GM20431 (cell line): ENCODE results near the gene SMAD3.

Experiments
- in situ Hi-C: fragments of 300-500 bp; cut with MseI, MboI; formaldehyde crosslinking; loops from one replicate; pipeline ENCODE4 v1.15.0; 2020; ENCODE audit warnings: low sequenced_read_pairs; ENCODE audit not compliant: unreplicated experiment

The SMAD3 gene

DNA sequence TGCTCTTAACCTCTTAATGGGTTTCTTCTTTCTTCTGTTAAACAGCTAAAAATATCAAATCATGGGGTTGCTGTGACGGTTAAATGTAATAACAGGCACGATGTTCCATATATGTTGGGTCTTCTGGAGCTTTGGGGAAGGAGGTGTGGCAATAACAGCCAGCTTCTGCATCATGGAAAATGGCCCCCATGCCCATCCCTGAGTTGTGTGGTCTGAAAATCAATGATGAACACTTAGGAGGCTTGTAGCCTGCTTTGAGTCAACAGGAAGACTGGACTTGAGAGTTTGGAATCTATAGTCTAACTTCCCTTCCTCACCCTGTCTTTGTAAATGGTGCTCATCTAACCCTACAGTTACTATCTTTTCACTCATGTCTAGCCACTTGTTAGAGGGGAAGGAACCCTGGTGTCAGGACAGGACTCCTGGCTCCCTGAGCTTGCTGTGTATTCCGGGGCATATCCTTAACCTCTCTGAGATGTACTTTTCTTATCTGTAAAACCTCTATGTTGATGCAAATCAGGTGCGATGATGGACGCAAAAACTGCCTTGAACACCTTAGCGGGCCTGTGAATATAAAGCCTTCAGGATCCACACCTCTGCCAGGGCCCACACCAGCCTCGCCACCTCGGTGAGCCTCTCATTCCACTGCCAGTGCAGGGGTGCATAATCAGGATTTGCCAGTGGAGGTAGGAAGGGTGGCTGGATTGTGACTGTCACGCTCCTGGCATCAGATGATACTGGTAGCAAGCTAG, 27.5 kb downstream of the SMAD3 start:
- in situ Hi-C loops: no loop called here

DNA sequence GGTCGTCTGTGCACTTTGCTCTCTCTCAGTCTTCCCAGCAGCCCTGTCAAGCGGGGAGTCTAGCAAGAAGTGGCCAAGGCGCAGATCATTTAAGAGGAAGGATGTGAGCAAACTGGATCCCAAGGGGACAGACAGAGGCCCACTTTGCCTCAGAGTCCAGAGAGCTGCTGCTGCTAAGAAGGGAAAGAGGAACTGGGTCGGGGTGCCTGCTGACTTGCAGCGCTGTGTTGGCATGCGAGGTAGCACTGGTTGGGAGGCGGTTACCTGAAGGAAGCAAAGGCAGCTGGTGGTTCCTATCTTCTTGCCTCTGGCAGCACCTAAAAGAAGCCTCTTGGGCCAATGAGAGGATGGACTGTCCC, 28.1 kb downstream of the SMAD3 start:
- in situ Hi-C loops: no loop called here

DNA sequence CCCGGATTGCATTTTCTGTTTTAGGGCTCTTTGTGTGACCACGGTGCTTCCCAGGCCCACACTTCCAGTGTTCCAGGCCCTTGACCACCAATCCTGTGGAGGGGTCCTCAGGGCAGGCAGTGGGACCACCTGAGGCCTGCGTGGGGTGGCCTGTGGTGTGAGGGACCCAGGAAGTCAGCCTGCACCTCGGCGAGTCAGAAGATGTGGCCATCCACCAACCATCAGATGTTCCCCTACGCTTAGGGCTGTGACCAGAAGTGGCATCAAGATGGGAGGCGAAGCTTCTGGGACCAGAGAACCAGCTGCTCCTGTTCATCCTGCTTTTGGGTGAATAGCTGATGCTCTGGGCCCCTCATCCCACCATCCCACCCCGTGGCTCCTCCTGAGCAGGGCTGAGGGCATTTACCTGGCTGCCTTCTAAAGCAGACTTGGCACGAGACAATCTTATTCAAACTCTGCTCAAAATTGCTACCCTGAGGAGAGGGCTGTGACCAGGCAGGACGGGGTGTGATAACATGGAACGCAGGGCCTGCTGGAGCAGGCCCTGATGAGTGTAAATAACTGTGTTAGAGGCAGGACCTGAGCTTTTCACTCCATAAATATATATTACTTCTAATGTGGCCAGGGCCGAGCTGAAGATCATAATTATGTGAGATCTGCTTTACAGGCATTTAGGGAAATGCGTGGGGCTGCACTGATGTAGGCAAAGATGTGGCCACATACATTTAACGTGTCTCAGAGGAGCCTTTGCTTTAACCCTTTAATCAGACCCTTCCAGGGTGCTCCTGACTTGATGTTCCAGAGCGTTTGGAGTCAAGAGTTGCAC, 28.8 kb downstream of the SMAD3 start:
- in situ Hi-C loops: no loop called here

DNA sequence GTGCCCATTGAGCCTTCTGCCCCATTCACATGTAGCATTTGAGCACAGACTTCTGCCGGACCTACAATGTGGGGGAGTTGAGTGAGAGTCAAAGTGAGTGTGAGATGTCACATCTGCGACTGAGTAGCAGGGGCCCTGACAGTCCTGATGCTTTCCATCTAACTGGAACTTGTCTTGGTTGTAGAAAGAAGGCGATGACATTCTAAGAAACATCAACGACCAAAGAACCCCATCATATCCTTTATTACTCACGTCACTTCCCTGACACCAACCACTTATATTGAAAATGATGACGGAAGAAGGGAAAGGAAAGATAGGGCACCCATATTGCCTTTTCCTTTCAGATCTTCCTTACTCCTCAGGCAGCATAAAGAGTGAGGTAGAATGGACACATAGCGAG, 30.5 kb downstream of the SMAD3 start:
- in situ Hi-C loops: no loop called here

DNA sequence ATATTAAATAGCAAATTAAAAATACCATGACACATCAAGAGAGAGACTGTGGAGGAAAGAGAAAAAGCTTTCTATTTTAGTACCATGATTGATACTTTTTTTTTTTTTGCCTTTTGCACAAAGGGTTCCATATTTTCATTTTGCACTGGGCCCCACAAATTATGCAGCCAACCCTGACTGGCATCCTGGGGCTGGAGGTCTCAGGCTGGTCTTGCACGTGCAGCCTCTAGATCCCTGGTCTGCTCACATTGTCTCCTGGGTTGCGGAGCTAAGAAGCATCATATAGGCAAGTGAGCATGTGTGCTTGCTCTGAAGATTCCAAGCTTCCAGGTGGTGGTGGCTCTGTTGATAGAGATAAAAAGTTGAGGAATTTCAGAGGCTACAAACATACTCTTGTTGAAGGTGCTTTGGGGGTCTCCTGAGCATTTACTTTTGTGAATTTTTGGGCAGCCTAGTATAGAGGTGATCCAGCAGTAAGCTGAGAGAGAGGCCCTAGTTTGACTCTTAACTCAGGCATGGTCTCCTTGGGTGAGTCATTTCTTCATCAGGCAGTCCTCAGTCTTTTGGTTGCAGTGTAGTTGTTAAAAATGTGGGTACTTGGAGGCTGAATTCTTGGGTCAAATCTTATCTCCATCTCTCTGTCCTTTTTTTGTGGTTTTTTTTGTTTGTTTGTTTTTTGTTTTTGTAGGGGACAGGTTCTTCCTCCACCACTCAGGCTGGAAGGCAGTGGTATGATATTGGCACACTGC, 31.3 kb downstream of the SMAD3 start:
- in situ Hi-C loops: no loop called here

DNA sequence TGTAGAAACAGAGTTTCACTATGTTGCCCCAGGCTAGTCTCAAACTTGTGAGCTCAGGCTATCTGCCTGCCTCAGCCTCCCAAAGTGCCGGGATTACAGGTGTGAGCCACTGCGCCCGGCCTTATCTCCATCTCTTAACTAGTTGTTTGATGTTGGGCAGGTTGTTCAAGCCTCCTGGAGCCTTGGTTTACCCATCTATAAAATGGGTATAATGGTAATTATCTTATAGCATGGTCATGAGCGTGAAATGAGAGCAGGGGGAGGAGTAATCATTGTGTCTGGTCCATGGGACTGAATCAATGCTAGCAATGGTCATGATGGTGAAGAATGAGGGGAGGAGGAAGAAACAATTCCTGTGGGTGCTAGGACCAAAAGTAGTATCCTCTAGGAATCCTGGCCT, 32.0 kb downstream of the SMAD3 start:
- in situ Hi-C loops: no loop called here

DNA sequence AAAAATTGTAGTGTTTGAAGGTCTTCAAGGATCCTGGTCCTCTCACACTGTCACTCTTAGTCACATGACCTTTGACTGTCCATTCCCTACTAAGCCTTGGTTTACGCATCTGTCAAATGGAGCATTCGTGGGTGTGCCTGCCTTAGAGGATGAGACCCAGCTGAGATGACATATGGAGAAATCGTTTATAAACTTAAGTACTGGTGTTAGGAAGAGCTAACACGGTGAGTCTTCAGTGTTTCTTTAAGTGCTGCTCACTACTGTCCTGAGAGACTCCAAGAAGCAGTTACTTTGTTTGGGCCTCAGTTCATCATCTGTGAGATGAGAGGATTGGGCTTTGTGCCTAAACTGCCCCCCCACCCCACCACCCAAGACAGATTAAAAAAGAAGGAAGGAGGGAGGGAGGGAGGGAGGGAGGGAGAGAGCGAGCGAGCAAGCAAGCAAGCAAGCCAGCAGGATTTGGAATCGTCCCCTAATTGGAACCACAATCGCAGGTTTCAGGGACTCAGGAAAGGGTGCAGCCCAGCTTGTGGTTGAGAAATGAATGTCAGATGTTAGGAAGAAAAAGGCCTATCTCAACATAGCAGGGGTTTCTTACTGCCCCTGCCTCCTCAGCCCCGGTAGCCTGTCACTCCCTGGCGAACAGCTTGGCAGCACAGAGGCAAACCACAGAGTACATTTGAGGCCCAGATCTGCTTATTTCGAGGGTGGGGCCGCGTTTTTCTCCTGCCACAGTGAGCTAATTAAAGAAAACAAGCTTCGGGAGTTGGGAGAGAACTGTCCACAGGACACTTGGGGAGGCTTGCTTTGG, 32.7 kb downstream of the SMAD3 start:
- in situ Hi-C loops: no loop called here

DNA sequence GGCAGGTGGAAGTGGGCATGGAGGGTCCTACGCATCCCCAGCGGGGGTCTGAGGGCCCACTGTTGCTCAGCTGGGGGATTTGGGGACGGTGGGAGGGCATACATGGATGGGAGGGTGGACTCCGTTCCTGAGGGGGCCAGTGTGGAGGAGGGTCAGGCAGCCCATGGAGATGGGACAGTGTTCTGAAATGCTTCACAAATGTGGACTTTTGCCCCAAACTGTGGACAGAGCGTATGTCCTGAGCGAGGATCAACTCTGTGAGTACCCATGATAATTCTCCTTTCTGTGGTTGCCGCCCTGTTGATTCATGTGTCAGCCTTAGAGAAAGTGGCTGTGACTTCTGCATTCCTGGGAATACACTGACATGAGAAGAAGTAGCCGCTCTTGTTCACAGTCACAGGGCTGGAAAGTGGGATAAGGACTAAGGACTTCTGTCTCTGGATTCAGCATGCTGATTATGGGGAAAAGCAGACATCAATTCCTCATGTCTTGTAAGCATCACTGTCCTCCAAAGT, 33.4 kb downstream of the SMAD3 start:
- in situ Hi-C loops: no loop called here

DNA sequence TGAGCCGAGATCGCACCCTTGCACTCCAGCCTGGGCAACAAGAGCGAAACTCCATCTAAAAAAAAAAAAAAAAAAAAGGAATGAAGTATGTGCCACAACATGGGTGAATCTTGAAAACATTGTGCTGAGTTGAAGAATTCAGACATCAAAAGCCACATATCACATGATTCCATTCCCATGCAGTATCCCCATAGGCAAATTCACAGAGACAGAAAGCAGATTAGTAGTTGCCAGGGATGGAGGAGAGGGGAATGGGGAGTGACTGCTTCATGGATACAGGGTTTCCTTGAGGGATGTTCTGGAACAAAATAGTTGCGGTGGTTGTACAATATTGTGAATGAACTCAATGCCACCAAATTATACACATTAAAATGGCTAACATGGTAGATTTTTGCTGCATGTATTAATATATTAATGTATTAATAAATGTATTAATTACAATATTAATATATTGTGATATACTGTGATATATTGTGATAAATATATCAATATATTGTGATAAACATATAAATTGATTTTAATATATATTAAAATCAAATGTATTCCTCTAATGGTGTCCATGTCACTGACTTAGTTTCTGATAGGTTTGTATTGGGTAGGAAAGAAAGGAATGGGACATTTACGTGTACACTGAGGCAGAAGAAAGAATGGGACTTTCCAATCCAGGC, 34.9 kb downstream of the SMAD3 start:
- in situ Hi-C loops: no loop called here

DNA sequence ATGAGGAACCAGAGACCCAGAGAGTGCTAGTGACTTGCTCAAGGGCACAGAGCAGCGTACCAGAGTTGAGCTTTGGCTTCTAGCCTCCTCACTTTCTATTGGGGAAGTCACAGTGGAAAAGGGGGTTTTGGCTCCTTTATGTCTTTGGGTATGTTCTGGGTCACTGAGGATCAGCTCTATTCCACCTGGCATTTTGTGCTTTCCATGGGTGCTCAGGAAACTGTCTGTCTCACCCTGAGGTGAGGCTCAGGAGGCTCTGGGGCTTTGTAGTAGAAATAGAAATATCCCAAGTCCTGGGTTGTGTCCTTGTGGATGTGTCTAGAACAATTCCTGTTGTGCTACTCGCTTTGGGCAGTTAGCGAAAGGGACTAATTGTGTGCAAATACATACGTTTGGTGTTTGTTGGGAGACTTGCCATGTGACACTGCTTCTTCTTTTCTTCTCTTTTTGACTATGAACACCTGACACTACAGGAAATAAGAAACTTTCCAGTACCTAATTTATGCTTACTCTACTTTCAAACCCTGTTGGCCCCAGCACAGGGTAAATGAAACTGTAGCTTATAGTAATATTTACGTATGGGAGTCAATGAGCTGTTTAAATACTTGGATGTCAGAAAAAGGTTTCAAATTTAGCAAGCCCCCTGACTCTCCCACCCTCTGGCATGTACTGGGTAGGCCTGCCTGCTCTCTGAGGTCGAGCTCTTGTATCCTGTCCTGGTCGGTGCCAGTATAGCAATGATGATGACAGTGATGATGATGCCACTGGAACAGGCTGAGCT, 35.6 kb downstream of the SMAD3 start:
- in situ Hi-C loops: no loop called here

DNA sequence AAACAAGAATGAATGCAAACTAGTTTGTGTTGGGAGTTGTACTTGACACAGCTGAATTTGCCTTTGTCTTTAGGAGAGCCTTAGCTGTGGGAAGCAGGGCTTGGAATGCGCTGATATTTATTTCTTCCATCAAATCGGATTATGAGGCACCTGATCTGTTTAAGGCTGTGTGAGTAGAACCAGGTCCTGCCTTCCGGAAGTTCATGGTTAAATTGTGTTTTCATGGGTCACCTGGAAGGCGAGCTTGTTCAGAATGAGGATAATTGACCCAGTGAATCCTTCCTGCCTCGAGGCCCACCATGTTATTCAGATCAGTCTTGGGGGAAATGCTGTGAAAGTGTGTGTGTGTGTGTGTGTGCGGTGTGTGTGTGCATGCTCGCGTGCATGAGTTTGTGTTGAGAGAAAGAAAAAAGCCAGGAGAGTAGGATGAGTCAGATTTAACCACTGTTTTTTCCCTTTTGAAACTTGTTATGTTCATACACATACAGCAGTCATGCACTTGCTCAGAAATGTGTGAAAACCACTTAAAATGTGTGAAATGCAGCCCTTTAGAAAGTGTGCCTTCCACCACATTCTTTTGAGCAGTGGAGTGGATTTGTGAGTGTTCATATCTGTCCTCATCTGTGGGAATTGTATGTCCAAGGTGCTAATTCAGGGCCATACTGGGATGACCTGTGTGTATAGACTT, 36.7 kb downstream of the SMAD3 start:
- in situ Hi-C loops: no loop called here

DNA sequence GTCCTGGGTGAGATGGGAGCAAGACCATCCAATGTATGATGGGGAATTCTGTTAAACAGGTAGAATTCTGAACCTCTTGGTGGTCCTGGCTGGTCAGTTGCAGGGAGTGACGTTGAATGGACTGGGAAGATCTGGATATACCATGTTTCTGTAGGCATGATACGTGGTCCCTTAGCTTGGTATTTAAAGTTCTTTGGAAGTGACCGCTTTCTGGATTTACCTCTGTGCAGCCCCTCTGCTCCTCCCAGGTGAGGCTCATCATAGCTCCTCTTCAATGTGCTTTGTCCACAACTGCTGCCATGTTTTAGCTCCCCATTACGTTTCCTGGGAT, 37.2 kb downstream of the SMAD3 start:
- in situ Hi-C loops: no loop called here

DNA sequence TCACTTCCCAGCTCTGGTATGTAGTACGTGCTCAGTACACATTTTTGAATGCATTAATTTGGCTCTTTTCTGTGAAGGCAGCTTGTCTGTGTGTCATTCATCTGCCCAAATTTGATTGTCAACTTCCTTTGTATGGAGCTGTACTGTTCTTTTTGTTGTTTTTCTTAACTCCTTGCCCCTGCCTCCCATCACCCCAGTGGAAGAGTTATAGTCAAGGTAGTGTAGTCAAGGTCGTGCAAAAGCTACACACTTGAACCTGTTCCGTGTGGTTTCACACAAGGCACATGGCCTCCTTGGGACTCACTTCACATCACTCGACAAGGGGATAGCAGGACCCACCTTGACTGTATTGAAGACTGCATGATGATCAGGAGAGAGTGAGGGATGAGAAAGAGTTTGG, 37.6 kb downstream of the SMAD3 start:
- in situ Hi-C loops: no loop called here

DNA sequence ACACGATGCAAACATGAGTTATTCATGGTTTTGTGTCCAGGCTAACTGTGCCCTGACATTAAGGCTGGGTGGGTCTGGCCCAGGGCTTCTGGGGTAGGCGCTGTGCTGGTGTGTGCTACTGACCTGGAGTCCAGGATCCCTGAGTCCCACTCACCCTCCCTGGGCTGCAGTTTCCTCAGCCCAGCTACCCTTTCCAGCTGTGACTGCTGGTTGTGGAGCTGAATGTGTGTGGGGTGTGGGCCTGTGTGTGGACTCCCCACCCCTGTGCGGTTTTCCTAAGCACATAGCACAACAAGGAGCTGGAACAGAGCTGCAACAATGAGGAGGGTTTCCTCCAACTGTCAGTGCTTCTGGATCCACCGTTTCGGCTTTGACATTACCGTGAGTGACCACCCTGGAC, 38.0 kb downstream of the SMAD3 start:
- in situ Hi-C loops: no loop called here

DNA sequence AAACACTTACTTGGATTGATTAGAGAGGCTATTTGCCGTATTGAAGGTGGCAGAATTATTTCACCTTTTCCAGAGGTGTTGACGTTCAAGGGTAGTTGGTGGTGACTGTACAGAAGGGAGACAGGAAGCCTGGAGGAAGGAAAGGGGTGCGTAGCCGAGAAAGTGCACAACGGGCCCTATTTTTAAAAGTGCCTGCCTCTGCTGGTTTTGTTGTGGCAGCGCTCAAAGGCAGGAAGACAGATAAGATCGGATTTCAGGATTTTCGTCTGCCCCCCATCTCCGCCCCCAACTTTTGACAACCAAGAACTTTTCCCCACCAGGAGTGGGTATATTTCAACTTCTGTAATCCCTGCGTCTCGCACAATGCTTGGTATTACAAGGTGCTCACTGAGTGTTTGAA, 38.5 kb downstream of the SMAD3 start:
- in situ Hi-C loops: no loop called here

DNA sequence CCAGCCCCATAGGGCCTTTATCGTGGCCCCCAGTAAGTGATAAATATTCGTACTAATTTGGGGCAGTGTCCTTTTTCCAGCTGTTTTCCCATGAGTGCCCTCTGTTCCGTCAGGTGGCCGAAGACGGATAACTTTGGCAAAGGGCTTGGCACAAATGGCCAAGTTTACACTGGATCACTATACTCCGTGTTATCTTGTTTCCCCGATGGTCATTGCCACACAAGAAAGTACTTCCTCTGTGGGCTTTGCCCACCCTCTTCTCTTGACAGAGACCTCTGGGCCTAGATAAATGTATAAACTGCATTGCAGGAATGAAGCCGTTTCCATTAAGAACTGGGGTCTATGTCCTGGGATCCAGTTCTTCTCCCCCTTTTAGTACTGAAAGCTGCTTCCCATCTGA, 39.1 kb downstream of the SMAD3 start:
- in situ Hi-C loops: no loop called here

DNA sequence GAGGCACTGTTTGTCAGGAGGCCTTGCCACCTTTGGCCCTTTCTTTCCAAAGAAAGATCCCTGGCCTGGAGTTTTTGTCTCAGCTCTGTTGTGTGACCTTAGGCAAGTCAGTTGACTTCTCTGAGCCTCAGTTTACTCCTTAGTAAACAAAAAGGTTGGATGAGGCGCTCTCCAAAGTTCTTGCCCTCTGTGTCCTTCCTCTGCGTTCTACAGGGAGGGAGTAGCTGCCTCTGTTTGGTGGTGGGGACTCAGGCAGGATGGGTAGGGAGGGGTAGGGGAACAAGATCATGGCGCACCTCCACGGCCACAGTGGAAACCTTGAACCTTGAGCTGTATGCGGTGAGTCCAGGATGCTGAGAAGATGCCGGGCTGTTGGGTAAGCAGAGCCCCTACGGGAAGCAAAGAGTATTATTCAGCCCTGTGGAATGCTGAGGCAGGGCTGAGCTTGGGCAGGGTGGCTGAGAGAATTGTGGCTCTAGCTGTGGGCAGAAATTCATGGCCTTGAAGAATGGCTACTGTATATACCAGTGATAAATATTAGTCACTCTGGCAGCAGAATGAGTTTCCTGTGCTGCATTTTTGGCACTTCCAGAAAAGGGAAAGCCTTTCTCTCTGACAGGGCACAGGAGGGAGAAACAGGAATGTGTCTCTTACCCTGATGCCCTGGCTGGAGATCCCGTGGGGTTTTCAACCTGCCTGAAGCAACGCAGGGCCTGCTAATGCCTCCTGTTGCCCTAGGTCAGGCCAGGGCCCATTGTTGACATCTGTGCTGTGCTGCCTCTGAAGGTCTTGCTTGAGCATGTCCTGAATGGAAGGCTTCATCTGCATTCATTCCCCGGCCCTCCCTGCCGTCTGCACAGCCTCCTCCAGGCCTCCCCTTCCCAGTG, 39.9 kb downstream of the SMAD3 start:
- in situ Hi-C loops: no loop called here
